HEK293 (cell line): Measurements from ENCODE around the gene FAAH2.

ENCODE experiments used
- KLF17 ChIP-seq: fragments of 450-650 bp; formaldehyde crosslinking; IDR thresholded peaks from 2 replicates; pipeline ENCODE4 v1.5.1; 2016; ENCODE audit warnings: missing biosample characterization, missing genetic modification characterization
- ZEB2 ChIP-seq: fragments of 450-650 bp; formaldehyde crosslinking; IDR thresholded peaks from 2 replicates; pipeline ENCODE4 v1.5.1; 2016; ENCODE audit warnings: missing biosample characterization, missing genetic modification characterization
- ZNF561 ChIP-seq: fragments of 450-650 bp; IDR thresholded peaks from 2 replicates; pipeline ENCODE4 v1.5.1; 2018; ENCODE audit warnings: missing biosample characterization, missing genetic modification characterization, borderline replicate concordance
- ZNF707 ChIP-seq: fragments of 450-650 bp; formaldehyde crosslinking; IDR thresholded peaks from 2 replicates; pipeline ENCODE4 v1.5.1; 2016; ENCODE audit warnings: missing biosample characterization, missing genetic modification characterization
- ZSCAN16 ChIP-seq: fragments of 450-650 bp; formaldehyde crosslinking; IDR thresholded peaks from 2 replicates; pipeline ENCODE4 v1.5.1; 2016; ENCODE audit warnings: missing biosample characterization, missing genetic modification characterization
- ZSCAN18 ChIP-seq: fragments of 450-650 bp; formaldehyde crosslinking; IDR thresholded peaks from 2 replicates; pipeline ENCODE4 v1.5.1; 2016; ENCODE audit warnings: missing biosample characterization, missing genetic modification characterization
- TF ChIP-seq, protein P1 (sequence below): fragments of 450-650 bp; formaldehyde crosslinking; IDR thresholded peaks from 2 replicates; pipeline ENCODE4 v1.5.1; 2016; ENCODE audit warnings: missing biosample characterization, missing genetic modification characterization
- TF ChIP-seq, protein P2 (sequence below): fragments of 450-650 bp; formaldehyde crosslinking; IDR thresholded peaks from 2 replicates; pipeline ENCODE4 v1.5.1; 2016; ENCODE audit warnings: missing biosample characterization, missing genetic modification characterization
- TF ChIP-seq, protein P3 (sequence below): fragments of 450-650 bp; formaldehyde crosslinking; IDR thresholded peaks from 2 replicates; pipeline ENCODE4 v1.5.1; 2016; ENCODE audit warnings: missing biosample characterization, missing genetic modification characterization, borderline replicate concordance

- TF ChIP-seq, protein P1, sequence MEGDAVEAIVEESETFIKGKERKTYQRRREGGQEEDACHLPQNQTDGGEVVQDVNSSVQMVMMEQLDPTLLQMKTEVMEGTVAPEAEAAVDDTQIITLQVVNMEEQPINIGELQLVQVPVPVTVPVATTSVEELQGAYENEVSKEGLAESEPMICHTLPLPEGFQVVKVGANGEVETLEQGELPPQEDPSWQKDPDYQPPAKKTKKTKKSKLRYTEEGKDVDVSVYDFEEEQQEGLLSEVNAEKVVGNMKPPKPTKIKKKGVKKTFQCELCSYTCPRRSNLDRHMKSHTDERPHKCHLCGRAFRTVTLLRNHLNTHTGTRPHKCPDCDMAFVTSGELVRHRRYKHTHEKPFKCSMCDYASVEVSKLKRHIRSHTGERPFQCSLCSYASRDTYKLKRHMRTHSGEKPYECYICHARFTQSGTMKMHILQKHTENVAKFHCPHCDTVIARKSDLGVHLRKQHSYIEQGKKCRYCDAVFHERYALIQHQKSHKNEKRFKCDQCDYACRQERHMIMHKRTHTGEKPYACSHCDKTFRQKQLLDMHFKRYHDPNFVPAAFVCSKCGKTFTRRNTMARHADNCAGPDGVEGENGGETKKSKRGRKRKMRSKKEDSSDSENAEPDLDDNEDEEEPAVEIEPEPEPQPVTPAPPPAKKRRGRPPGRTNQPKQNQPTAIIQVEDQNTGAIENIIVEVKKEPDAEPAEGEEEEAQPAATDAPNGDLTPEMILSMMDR (tag by site-specific recombination), result no peak
- TF ChIP-seq, protein P2, sequence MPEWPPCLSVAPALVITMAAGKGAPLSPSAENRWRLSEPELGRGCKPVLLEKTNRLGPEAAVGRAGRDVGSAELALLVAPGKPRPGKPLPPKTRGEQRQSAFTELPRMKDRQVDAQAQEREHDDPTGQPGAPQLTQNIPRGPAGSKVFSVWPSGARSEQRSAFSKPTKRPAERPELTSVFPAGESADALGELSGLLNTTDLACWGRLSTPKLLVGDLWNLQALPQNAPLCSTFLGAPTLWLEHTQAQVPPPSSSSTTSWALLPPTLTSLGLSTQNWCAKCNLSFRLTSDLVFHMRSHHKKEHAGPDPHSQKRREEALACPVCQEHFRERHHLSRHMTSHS (tag by site-specific recombination), result no peak
- no peak for TF ChIP-seq ZSCAN16 (tag by site-specific recombination)
- no peak for TF ChIP-seq ZNF561 (tag by site-specific recombination)
- no peak for TF ChIP-seq ZEB2 (tag by site-specific recombination)
- TF ChIP-seq KLF17, result no peak
- no peak for TF ChIP-seq ZSCAN18 (tag by site-specific recombination)
- TF ChIP-seq ZNF707 (tag by site-specific recombination), result no peak
- TF ChIP-seq, protein P3, sequence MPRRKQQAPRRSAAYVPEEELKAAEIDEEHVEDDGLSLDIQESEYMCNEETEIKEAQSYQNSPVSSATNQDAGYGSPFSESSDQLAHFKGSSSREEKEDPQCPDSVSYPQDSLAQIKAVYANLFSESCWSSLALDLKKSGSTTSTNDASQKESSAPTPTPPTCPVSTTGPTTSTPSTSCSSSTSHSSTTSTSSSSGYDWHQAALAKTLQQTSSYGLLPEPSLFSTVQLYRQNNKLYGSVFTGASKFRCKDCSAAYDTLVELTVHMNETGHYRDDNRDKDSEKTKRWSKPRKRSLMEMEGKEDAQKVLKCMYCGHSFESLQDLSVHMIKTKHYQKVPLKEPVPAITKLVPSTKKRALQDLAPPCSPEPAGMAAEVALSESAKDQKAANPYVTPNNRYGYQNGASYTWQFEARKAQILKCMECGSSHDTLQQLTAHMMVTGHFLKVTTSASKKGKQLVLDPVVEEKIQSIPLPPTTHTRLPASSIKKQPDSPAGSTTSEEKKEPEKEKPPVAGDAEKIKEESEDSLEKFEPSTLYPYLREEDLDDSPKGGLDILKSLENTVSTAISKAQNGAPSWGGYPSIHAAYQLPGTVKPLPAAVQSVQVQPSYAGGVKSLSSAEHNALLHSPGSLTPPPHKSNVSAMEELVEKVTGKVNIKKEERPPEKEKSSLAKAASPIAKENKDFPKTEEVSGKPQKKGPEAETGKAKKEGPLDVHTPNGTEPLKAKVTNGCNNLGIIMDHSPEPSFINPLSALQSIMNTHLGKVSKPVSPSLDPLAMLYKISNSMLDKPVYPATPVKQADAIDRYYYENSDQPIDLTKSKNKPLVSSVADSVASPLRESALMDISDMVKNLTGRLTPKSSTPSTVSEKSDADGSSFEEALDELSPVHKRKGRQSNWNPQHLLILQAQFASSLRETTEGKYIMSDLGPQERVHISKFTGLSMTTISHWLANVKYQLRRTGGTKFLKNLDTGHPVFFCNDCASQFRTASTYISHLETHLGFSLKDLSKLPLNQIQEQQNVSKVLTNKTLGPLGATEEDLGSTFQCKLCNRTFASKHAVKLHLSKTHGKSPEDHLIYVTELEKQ (tag by site-specific recombination), result no peak
These were observed 92.8 kb downstream of the FAAH2 start for GRCh38 chrX:57379296-57379695.
